OCI-M1 (cell line): ENCODE data around the gene INPP5A.
"Not testable (repeated sequence)": the region's sequence is repeated elsewhere in the genome, so short reads cannot be mapped to it uniquely, and the experiment has no call there.

Experiments used
- DNase-seq: peaks from one replicate; lab custom pipeline; 2025; lab: John Stamatoyannopoulos, UW

INPP5A gene, protein sequence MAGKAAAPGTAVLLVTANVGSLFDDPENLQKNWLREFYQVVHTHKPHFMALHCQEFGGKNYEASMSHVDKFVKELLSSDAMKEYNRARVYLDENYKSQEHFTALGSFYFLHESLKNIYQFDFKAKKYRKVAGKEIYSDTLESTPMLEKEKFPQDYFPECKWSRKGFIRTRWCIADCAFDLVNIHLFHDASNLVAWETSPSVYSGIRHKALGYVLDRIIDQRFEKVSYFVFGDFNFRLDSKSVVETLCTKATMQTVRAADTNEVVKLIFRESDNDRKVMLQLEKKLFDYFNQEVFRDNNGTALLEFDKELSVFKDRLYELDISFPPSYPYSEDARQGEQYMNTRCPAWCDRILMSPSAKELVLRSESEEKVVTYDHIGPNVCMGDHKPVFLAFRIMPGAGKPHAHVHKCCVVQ

DNA sequence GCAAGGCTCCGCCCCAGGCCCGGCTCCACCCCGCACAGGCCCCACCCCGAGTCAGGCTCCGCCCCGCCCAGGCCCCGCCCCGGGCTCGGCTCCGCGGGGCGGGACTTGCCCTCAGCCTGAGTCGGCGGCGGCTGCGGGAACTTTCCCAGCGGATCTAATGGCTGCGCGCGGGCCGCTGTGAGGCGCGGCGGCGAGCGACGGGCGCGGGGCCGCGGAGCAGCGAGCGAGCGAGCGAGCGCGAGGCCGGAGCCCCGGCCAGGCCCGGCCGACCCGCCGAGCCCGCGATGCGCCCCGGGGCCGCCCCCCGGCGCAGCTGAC, at the start of gene INPP5A:
Gene INPP5A, plus strand, starts transcription at position 104 of the 318 bp plus-strand sequence. CDS start 310 bp downstream, outside the sequence.
- no peak for DNase-seq

DNA sequence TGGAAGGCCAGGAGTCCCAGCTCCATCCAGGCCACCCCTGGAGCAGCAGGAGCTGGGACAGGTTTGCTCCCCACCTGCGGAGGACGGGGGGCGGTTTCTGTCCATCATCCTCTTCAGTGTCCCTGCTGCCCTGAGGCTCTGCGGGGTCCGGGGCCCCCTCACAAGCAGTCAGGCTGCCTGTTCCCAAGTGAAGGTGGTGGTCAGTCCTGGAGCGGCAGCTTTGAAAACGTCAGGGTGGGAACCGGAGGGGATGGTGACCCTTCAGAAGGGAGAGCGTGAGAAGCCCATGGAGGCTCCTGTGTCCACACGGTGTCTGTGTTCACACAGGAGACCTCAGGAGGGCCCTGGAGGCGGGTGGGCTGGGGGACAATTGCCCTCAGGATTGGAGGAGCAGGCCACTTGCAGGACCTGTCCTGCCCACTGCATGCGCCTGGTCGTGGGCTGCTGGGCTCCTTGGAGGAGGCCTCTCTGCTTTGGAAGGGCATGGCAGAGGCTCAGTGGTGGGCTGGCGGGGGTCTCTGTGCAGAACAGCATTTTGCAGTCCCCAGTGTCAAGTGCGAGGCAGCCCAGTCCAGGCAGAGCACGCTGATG, 49.3 kb upstream of the INPP5A start:
- no peak for DNase-seq

DNA sequence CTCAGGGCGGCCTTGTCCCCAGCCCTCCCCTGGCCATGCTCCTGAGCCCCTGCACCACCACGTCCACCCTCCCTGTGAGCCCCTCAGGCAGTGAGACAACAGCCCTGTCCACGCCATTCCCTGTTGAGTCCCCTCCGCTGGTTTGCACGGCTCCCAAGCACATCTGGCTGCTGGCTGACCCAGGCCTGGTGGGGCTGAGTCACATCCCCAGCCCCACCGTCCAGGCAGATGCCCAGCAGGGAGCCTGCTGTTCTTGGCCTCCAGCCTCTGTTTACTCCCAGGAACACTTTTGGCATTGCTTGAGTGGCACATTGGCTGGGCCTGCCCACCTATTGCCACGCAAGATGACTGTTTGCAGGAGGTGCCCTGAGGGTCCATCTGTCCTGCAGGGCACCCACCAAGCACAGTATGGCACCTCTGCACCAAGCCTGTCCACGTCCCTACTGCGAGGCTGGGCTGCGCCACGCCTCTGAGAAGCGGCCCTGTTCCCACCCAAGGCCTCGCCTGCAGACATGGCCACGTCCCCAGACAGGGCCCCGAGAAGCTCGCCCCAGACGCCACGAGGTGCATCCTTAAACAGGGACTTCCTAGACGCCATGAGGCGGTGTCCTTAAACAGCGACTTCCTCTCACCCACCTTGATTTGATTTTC, 48.4 kb upstream of the INPP5A start:
- no peak for DNase-seq

DNA sequence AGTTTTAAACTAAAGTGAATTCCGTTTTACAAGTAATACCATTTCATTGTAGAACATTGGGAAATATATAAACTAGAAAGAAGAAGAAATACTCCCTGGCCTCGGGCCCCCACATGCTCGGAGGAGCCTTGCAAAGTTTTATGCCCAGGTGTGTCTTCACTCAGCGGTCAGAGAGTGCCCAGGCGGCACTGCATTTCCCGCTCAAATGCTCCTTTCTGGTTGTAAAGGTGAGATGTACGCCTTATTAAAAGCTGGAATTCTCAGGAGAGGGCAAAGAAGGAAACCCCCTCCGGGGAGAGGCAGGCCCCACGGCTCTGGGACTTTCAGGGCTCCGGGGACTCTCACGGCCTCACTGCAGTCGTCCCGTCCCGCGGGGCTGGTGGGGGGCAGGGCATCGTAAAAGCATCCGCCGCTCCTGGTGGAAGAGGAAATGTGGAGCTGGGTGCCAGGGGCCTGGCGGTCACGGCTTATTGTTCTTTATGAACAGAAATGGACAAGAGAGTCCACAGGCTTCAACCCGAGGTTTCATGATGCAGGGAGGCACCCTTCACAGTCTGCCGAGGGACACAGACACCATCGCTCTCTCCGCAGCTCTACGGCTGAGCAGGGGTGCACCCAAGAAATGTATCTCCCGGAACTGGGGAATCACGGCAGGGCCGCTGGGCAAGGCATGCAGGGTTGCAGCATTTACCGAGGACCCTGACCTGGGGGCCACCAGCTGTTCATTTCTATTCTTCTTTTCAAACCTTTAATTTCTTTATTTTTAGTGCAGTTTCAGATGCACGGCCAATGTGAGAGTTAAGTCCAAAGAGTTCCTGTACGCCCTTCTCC, 47.7 kb upstream of the INPP5A start:
- no peak for DNase-seq

DNA sequence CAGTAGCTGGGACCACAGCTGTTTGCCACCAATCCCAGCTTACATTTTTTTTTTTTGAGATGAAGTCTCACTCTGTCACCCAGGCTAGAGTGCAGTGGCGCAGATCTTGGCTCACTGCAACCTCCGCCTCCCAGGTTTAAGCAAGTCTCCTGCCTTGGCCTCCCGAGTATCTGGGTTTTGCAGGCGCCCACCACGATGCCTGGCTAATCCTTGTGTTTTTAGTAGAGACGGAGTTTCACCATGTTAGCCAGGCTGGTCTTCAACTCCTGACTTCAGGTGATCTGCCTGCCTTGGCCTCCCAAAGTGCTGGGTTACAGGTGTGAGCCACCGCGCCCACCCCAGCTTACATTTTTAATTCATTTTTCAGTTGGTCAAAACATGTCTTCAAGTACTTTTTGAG, 46.1 kb upstream of the INPP5A start:
- DNase-seq: not testable (repeated sequence)

DNA sequence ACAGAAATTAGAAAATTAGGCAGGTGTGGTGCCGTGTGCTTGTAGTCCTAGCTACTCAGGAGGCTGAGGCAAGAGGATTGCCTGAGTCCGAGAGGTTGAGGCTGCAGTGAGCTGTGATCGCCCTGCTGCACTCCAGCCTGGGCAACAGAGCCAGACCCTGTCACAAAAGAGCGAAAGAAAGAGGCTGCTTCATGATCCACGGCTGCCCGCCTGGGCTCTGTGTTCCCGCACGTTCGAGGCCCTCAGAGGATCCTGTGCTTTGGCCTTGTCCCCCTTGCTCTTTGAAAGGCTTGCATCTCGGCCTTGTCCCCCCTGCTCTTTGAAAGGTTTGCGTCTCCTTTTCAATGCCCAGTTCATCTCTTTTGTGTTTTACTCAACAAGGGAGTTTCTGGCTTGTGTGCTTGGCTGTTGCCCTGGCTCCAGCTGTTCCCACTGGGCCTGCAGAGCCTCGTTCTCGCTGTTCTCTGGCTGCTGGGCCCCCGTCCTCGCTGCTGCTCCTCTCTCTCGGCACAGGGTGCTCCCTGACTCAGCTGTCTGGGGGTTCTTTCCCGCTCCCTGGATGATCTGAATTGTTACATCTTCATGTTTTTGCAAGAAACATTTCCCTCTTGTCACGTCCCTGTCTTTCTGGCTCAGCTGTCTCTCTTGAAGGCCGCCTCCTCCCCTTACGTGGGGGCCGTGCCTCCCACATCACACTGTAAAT, 45.1 kb upstream of the INPP5A start:
- no peak for DNase-seq

DNA sequence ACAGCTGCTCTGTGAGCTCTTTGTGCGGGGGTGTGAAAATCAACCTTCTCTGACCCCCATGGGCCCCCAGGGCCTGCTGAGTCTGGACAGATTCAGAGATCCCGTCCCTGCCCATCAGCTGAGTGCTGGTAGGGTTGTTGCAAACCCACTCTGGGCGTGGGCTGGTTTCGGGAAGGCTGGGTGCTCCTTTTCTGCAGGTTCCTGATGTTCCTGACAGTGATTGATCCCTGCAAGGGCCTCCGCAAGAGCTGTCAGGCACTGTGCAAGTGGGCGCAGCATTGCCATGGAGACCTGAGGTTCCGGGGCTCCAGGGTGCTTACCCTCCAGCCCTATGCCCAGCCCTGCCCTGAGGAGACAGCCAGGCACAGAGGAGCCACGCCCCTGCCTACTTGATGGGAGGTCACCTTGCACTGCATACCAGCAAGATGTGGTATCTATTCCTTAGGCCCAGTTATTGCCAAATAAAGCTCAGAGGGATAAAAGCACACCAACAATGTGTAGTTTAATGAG, 44.3 kb upstream of the INPP5A start:
- no peak for DNase-seq

DNA sequence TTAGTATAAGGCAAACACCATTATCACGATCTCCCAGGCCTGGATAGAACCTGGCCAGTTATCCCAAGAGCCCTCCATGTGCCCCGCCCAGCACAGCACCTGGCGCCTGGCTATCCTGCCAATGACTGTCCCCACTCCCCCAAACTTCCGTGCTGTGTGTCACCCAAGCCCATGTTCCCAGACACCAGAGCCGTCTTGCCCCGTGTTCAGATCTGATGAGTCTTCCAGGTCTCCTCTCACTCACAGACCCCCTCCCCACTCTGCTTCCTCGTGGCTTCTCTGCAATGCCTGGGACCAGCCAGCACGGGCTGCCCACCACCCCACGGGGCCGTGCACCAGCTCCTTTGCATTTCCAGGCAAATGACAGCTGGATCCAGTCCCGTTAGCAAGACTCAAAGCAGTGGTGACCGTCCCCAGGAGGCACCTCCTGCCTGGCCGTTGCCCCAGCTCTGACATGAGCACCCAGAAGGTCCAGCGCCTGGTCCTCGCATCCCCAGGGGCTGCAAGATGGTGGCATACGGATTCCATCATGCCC, 43.8 kb upstream of the INPP5A start:
- DNase-seq: no peak

DNA sequence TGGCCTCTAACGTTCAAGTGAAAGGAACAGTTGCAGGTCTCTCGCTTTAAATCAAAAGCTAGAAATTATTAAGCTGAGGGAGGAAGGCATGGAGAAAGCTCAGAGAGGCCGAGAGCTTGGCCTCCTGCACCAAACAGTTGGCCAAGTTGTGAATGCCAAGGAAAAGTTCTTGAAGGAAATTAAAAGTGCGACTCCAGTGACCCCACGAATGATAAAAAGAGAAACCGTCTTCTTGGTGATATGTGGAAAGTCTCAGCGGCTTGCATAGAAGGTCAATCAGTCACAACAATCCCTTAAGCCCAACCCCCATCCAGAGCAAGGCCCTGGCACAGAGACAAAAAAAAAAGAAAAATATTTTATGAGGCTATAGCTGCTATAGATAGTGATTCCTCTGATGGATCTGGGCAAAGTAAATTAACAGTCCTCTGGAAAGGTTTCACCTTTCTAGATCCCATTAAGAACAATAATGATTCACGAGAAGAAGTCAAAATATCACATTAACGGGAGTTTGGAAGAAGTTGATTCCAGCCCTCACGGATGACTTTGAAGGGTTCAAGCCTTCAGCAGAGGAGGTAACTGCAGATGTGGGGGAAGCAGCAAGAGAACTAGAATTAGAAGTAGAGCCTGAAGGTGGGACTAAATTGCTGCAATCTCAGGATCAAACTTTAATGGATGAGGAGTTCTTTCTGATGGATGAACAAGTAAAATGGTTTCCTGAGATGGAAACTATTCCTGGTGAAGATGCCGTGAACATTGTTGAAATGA, 42.5 kb upstream of the INPP5A start:
- no peak for DNase-seq

DNA sequence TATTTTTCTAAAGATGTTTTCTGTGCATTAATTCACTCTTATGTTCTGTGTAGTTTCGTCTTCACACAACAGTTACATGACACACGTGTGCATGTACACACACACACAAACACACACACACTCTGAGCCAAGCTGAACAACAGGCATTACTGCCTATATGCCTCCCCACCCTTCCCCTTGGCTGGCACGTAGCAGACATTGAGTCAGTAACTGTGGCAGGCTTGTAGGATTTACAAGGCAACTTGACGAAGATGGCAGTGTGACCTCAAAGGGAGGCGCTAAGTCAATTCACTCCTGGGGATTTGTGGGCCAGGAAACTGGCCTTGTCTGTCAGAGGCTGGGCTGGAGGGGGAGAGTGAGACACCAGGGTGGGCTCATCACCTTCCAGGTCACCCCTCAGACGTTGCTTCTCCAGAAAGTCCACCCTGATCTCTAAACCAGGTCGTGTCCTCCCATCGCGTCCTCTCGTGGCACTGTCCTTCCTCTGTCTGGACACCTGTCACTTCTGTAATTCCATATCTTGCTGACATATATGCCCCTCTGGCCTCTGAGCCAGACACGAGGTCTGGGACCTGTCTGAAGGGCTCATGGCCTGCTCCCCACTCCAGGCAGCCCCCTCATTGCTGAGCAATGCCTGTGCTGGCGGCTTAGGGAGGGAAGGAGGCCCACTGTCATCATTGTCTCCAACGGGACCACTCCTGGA, 41.1 kb upstream of the INPP5A start:
- DNase-seq: no peak

DNA sequence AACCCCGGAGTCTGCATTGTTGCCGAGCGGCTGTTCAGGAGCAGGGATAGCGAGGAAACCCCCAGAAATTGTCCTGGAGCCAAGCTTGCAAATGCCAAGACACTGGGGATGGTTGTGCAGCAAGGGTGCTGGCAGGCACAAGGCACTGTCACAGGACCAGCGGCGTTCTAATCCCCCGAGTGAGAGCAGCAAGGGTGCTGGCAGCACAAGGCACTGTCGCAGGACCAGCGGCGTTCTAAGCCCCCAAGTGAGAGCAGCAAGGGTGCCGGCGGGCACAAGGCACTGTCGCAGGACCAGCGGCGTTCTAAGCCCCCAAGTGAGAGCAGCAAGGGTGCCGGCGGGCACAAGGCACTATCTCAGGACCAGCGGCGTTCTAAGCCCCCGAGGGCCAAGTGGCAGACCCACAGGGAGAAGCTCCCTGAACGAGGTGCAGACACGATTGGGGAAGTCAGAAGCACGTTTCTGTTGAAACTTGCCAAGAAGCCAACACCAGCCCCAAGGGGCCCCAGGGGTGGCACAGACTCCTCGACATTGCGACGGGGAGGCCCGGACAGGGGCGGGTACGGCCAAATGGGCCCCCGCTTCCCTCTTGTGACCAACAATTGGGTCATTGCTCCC, 40.4 kb upstream of the INPP5A start:
- DNase-seq: no peak

DNA sequence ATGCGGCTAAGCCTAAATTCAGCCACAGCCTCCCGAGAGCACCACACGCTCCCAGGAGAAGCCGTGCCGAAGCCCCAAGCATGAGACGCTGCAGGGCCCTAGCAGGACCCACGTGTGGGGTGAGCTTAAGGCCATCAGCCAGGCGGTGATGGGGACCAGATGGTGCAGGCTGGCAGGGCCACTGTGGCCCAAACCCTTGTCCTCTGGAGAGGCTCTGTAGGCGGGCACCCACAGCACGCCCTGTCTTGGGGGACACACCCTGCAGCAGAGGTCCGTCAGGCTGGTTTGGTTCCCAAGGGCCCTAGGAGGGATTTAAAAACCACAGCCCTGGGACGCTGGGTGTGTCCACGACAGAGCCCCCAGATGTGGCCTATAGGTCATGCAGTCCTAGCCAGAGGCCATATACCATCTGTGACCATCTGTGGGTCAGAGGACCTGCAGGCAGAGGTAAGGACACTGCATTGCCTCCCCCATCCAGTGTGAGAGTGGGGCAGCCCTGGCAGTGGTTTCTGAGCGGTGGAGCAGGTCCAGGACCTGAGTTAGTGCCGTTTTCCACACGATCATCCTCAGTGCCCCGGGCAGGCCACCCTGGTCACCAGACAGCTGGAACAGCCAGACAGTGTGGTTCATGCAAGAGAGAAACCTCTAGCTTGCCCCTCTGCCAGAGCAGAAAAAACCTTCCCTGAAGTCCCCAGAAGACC, 39.6 kb upstream of the INPP5A start:
- no peak for DNase-seq

DNA sequence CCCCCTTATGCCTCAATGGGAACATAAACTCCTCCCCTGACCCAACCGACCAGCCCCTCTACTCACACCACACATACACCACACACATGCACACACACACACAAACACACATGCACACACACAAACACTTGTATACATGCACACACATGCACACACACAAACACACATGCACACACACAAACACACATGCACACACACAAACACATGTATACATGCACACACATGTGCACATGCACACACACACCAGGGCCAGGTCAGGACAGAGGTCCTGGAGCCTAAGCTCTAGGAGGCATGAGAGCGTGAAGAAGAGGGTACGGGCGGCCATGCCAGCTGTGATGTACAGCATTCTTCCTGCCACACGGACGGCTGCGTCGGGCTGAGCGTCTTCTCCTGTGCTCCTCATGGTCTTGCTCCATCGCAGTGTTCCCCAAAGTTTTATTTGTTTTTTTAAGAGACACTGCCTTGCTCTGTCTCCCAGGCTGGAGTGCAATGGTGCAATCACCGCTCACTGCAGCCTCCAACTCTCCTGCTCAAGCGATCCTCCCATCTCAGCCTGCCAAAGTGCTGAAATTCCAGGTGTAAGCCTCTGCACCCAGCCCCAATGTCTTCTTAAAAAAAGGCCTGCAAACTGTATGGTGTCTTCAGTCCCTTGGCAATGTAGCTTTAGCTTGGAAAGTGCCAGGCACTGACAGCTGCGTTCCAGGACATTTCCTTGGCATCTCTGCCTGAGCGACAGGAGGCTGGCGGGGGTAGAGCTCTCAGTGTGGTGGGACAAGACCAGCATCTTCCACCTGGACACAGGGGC, 38.8 kb upstream of the INPP5A start:
- DNase-seq: no peak

DNA sequence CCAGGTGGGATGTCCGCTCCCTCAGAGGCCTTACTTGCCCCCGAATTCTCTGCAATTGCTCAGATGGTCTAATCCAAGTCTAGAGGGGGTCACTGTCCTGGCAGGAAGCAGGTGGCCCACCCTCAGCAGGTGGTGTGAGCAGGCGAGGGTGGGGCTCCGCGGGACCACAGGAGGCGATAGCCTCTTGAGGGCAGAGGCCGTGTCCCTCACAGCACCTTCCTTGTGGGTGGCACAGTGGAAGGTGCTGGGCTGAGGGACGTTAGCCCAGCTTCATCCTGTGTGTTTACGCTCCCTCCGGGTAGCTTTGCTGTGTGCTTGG, 38.3 kb upstream of the INPP5A start:
- no peak for DNase-seq

DNA sequence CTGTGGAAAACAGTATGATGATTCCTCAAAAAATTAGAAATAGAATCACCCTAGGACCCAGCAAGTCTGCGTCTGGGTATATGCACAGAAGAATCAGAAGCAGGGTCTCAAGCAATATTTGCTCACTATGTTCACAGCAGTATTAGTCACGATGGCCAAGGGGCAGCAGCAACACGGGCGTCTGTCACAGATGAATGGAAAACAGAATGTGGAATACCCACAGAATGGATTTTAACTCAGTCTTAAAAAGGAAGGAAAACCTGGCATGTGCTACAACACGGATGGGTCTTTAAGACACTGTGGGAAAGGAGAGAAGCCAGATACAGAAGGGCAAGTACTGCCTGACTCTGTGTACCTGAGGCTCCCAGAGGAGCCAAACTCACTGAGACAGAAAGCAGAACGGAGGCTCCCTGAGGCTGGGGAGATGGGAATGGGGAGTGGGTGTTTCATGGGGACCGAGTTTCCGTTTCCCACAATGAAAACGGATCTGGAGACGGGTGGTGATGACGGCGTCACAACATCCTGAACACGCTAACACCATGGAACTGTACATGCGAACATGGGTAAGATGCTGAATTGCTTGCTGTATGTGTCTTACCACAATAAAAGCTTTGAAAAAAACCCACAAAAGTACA, 36.7 kb upstream of the INPP5A start:
- no peak for DNase-seq

DNA sequence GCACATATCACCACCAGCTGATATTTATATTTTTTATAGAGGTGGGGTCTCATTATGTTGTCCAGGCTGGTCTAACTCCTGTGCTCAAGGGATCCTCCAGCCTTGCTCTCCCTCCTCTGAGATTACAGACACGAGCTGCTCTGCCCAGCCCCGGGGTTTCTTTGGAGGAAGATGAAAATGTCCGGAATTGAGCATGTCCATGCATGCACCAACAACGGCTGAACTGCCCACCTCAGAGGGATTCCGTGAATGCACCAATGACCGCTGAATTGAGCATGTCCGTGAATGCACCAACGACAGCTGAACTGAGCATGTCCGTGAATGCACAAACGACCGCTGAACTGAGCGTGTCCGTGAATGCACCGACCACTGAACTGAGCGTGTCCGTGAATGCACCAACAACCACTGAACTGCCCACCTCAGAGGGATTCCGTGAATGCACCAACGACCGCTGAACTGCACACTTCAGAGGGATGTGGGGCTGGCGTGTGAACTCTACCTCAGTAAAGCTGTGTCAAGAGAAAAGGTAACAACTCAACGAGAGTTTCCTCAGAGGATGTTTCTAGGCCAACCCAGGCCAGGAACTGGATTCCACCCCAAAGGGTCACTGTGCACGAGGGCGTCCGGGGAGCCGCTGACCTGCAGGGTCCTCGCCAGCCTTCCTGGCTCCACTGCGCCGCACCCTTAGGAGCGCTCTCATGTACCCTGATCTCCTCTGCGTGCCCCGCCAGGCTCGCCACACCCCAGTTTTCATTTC, 34.9 kb upstream of the INPP5A start:
- no peak for DNase-seq
